ENCODE results near the gene SNX14. TPM values are rescaled to one million over a fixed set of nuclear protein-coding genes. Genes with fewer than 3 reads are reported as not detected.
A peak's percentile ranks its signal among the peaks of the same experiment; 100 is the strongest.

Gene SNX14
- total RNA-seq, 4 donors from 2014 or later: 27.3 to 134 (median 116) TPM

GRCh38 chr6:85482905-85483700 lies 110.6 kb downstream of the SNX14 start:
- no peaks in the 10 kb centered on the region for H3K9me3 ChIP-seq
- H3K27me3 ChIP-seq: no peaks in the 10 kb centered on the region
- in situ Hi-C loops (cut with MboI; ENCODE audit: low pct_ligation_motif_present in 1 of 4, low pct_unique_long_range_greater_than_20kb in 1 of 4, low sequenced_read_pairs in 3 of 4): loop anchor here (5.0 to 10.0 kb wide), 3 partner anchors 121 to 131 kb away; no protein-coding TSS in a partner anchor
- peak overlapping the region in 2 of 4 donors; percentile 37 to 65 for H3K27ac ChIP-seq
- H3K4me1 ChIP-seq: peaks cover 0 to 7% (median 2%) of the 10 kb centered on the region in 4 donors
- no peak overlapping the region for H3K4me3 ChIP-seq
- 34 to 50% methylated on average over 4 to 10 of the region's 10 CpGs for WGBS, 2 donors (ENCODE audit: low coverage in 1 of 2)
- TF ChIP-seq POLR2AphosphoS5 (IDR thresholded peaks at IDR 0.05) (no peak), EP300 (IDR thresholded peaks at IDR 0.05; ENCODE audit: low read depth) (no peak), CTCF (IDR thresholded peaks at IDR 0.05) (peak; percentile 98 to 100 (median 100))
- DNase-seq: peak; percentile 85
- intact Hi-C loops (cut with DNase I; ENCODE audit: low total_unique reads): loop anchor here (1.0 kb wide), 1 partner anchor 128 kb away; no protein-coding TSS in a partner anchor
- no peaks in the 10 kb centered on the region for H3K36me3 ChIP-seq

DNA sequence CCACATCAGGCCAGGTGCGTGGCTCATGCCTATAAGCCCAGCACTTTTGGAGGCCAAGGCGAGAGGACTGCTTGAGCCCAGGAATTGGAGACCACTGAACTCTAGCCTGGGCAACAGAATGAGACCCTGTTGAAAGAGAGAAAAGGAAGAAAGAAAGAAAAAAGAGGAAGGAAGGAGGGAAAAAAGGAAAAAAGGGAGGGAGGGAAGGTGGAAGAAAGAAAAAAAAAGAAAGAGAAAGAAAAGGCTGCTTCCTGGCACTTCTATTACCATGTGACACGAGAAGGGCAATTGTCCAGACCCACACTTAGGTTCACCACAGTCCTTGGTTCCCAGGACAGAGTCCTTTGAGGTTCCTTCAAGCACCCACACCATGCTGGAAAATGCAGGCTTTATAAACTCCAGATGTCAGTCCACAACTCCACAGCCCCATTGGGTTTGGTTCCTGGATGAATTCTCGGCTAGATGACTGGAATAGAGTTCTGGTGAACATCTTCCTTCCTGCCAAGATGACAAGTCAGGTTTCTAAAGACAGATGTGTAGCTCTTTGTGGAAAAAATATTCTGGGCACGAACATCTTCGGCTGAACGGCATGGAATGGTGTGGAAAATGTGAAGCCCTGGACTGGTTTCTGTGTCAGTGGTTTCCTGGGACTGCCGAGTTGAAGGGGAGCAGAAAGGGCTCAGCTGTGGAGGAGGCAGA lies 111.3 kb downstream of the SNX14 start:
- TF ChIP-seq CTCF (IDR thresholded peaks at IDR 0.05): no peak
- TF ChIP-seq EP300 (IDR thresholded peaks at IDR 0.05; ENCODE audit: low read depth): no peak
- TF ChIP-seq POLR2A (IDR thresholded peaks at IDR 0.05): no peak
- peak in 2 of 3 donors; percentile 9 to 23 for TF ChIP-seq POLR2AphosphoS5 (IDR thresholded peaks at IDR 0.05)
- no peak for DNase-seq
- H3K4me3 ChIP-seq: no peak overlapping the region
- intact Hi-C loops (cut with DNase I; ENCODE audit: low total_unique reads): loop anchor here (1.0 kb wide), 1 partner anchor 127 kb away; no protein-coding TSS in a partner anchor
- peak overlapping the region in 2 of 4 donors; percentile 37 to 65 for H3K27ac ChIP-seq
- no peaks in the 10 kb centered on the region for H3K9me3 ChIP-seq
- no peaks in the 10 kb centered on the region for H3K27me3 ChIP-seq
- no peaks in the 10 kb centered on the region for H3K36me3 ChIP-seq
- WGBS, 2 donors (ENCODE audit: low coverage in 1 of 2): 65 to 95% methylated on average over 2 to 8 of the region's 8 CpGs
- peaks cover 0 to 7% (median 2%) of the 10 kb centered on the region in 4 donors for H3K4me1 ChIP-seq
- in situ Hi-C loops (cut with MboI; ENCODE audit: low pct_ligation_motif_present in 1 of 4, low pct_unique_long_range_greater_than_20kb in 1 of 4, low sequenced_read_pairs in 3 of 4): loop anchor here (5.0 to 10.0 kb wide), 3 partner anchors 120 to 130 kb away; no protein-coding TSS in a partner anchor

DNA sequence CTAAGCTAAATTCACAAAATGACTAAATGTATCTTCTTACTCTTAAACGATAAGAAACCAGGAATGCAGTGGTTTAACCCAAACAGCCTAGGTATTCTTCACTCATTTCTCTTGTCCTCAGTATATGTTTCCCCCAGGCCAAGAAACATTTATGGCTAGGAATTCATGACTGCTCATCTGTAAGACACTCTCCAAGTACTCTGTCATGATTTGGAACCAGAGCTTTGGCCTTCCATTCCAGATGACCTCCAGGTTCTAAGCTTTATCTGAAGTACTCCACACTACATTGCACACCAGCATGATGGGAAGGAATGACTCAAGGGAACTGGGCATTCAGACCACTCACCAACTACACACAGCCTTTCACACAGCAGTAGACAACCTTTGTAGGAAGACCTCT lies 114.5 kb downstream of the SNX14 start:
- intact Hi-C loops (cut with DNase I; ENCODE audit: low total_unique reads) (no loop called here), in situ Hi-C loops (cut with MboI; ENCODE audit: low pct_ligation_motif_present in 1 of 4, low pct_unique_long_range_greater_than_20kb in 1 of 4, low sequenced_read_pairs in 3 of 4) (no loop called here)
- H3K27me3 ChIP-seq: no peaks in the 10 kb centered on the region
- WGBS, 2 donors (ENCODE audit: low coverage in 1 of 2): 78 to 88% methylated on average over 1 of the region's 1 CpG
- H3K4me1 ChIP-seq: peaks cover 0 to 7% (median 2%) of the 10 kb centered on the region in 4 donors
- DNase-seq: no peak
- no peaks in the 10 kb centered on the region for H3K36me3 ChIP-seq
- TF ChIP-seq EP300 (IDR thresholded peaks at IDR 0.05; ENCODE audit: low read depth): no peak
- TF ChIP-seq POLR2AphosphoS5 (IDR thresholded peaks at IDR 0.05): no peak
- TF ChIP-seq CTCF (IDR thresholded peaks at IDR 0.05): no peak
- no peak overlapping the region for H3K27ac ChIP-seq
- no peaks in the 10 kb centered on the region for H3K9me3 ChIP-seq
- H3K4me3 ChIP-seq: no peak overlapping the region

- H3K4me1 ChIP-seq: no peaks in the 10 kb centered on the region
- H3K4me3 ChIP-seq: no peak overlapping the region
- intact Hi-C loops (cut with DNase I; ENCODE audit: low total_unique reads): no loop called here
- H3K36me3 ChIP-seq: no peaks in the 10 kb centered on the region
- no peak overlapping the region for H3K27ac ChIP-seq
- H3K27me3 ChIP-seq: no peaks in the 10 kb centered on the region
- no peaks in the 10 kb centered on the region for H3K9me3 ChIP-seq
- no peak for DNase-seq
- in situ Hi-C loops (cut with MboI; ENCODE audit: low pct_ligation_motif_present in 1 of 4, low pct_unique_long_range_greater_than_20kb in 1 of 4, low sequenced_read_pairs in 3 of 4): no loop called here
- no peak for TF ChIP-seq CTCF (IDR thresholded peaks at IDR 0.05)
- TF ChIP-seq EP300 (IDR thresholded peaks at IDR 0.05; ENCODE audit: low read depth): no peak
- no peak for TF ChIP-seq POLR2AphosphoS5 (IDR thresholded peaks at IDR 0.05)
- 83 to 100% methylated on average over 2 to 4 of the region's 4 CpGs for WGBS, 2 donors (ENCODE audit: low coverage in 1 of 2)
Measured at GRCh38 chr6:85476532-85476931, 117.1 kb downstream of the SNX14 start.
